ENCODE measurements around the gene USP36.

GRCh38 chr17:78886954-78887353, 46.3 kb upstream of the USP36 start:
- no peak for TF ChIP-seq POLR2AphosphoS5 (IDR thresholded peaks at IDR 0.05)
- TF ChIP-seq CTCF (IDR thresholded peaks at IDR 0.05): no peak
- TF ChIP-seq POLR2A (IDR thresholded peaks at IDR 0.05): no peak
